Measurements from ENCODE around the gene SOX15.
"Not testable (repeated sequence)": the region's sequence is repeated elsewhere in the genome, so short reads cannot be mapped to it uniquely, and the experiment has no call there.

SOX15 gene

GRCh38 chr17:7611635-7612293 is 21.9 kb upstream of the SOX15 start:
- in situ Hi-C loops (cut with MboI; ENCODE audit: low sequenced_read_pairs), result no loop called here

GRCh38 chr17:7610641-7611040 is 20.7 kb upstream of the SOX15 start:
- in situ Hi-C loops (cut with MboI; ENCODE audit: low sequenced_read_pairs), result no loop called here

GRCh38 chr17:7606280-7606679 is 16.4 kb upstream of the SOX15 start:
- in situ Hi-C loops (cut with MboI; ENCODE audit: low sequenced_read_pairs), result no loop called here

- in situ Hi-C loops (cut with MboI; ENCODE audit: low sequenced_read_pairs), result not testable (repeated sequence)
Observed at GRCh38 chr17:7597561-7597960, 7.7 kb upstream of the SOX15 start.

- in situ Hi-C loops (cut with MboI; ENCODE audit: low sequenced_read_pairs), result no loop called here
Observed at GRCh38 chr17:7593296-7593695, 3.4 kb upstream of the SOX15 start.

GRCh38 chr17:7592422-7593021 is 2.6 kb upstream of the SOX15 start:
- in situ Hi-C loops (cut with MboI; ENCODE audit: low sequenced_read_pairs), result no loop called here

GRCh38 chr17:7591596-7591995 is 1.7 kb upstream of the SOX15 start:
- in situ Hi-C loops (cut with MboI; ENCODE audit: low sequenced_read_pairs), result no loop called here

- in situ Hi-C loops (cut with MboI; ENCODE audit: low sequenced_read_pairs), result no loop called here
Observed at GRCh38 chr17:7590743-7591142, 849 bp upstream of the SOX15 start.

- in situ Hi-C loops (cut with MboI; ENCODE audit: low sequenced_read_pairs), result no loop called here
Observed at GRCh38 chr17:7589204-7589868, 558 bp downstream of the SOX15 start.

- in situ Hi-C loops (cut with MboI; ENCODE audit: low sequenced_read_pairs), result no loop called here
Observed at GRCh38 chr17:7588553-7589203, 1.2 kb downstream of the SOX15 start.

GRCh38 chr17:7587420-7588151 is 2.3 kb downstream of the SOX15 start:
- in situ Hi-C loops (cut with MboI; ENCODE audit: low sequenced_read_pairs), result no loop called here

- in situ Hi-C loops (cut with MboI; ENCODE audit: low sequenced_read_pairs), result no loop called here
Observed at GRCh38 chr17:7586673-7587419, 3.0 kb downstream of the SOX15 start.

GRCh38 chr17:7583253-7584109 is 6.4 kb downstream of the SOX15 start, which contains the start of gene MPDU1:
Gene MPDU1 (plus strand): TSS chr17:7583852. CDS start chr17:7583863, 11 bp downstream.
- in situ Hi-C loops (cut with MboI; ENCODE audit: low sequenced_read_pairs), result no loop called here

GRCh38 chr17:7582396-7583252 is 7.3 kb downstream of the SOX15 start:
- in situ Hi-C loops (cut with MboI; ENCODE audit: low sequenced_read_pairs), result no loop called here

- in situ Hi-C loops (cut with MboI; ENCODE audit: low sequenced_read_pairs), result no loop called here
Observed at GRCh38 chr17:7580604-7581575, 9.0 kb downstream of the SOX15 start.

GRCh38 chr17:7579834-7580603 is 9.9 kb downstream of the SOX15 start:
- in situ Hi-C loops (cut with MboI; ENCODE audit: low sequenced_read_pairs), result no loop called here
